Ovary (tissue), 3 donors: ENCODE data around the gene ZFHX2.

Experiments
- POLR2A ChIP-seq: fragments of 450-650 bp; IDR thresholded peaks from one replicate; pipeline ENCODE4 v1.6.1; 2017; ENCODE audit warnings: antibody characterized with exemption, mild to moderate bottlenecking, moderate library complexity
- TF ChIP-seq, protein P1 (sequence below), 3 donors: fragments of 450-650 bp in 2 of 3; fragments of 200-600 bp in 1 of 3; IDR thresholded peaks; one replicate each; pipeline versions ENCODE4 v1.5.1 to v1.8.0; 2016 to 2022; ENCODE audit warnings: antibody characterized with exemption in 3 of 3, mild to moderate bottlenecking in 1 of 3
- donor health status: DM: no; HTN: no; CAD: no.

DNA sequence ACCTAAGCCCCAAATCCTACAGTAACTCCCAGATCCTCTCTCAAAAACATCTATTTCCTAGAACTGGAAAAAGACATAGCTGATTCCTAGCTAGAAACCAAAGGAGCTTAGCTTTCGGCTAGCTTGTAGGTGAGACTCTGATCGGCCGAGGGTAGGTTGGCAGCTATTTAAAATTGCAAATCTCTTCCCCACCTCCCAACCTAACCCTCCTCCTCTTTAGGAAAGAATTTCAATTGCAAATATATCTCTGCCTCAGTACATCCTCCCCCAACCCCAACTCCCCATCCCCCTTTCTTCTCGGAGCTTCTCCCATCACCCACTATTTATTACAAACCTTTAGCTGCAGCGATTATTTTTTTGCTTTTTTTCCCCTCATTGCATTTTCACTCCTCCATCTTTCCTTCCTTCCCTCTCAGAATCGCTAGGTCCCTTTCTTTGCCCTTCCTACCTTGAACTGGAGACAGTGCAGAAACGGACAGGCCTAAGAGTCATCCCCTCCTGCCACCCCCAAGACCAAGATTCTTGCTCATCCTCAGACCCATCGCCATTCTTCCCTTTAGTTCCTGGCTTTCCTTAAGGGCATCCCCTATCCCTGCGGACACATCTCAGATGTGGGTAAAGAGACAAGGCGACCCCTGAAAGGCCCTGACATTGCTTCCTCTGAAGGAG is 13.4 kb downstream of the ZFHX2 start:
- TF ChIP-seq, protein P1, sequence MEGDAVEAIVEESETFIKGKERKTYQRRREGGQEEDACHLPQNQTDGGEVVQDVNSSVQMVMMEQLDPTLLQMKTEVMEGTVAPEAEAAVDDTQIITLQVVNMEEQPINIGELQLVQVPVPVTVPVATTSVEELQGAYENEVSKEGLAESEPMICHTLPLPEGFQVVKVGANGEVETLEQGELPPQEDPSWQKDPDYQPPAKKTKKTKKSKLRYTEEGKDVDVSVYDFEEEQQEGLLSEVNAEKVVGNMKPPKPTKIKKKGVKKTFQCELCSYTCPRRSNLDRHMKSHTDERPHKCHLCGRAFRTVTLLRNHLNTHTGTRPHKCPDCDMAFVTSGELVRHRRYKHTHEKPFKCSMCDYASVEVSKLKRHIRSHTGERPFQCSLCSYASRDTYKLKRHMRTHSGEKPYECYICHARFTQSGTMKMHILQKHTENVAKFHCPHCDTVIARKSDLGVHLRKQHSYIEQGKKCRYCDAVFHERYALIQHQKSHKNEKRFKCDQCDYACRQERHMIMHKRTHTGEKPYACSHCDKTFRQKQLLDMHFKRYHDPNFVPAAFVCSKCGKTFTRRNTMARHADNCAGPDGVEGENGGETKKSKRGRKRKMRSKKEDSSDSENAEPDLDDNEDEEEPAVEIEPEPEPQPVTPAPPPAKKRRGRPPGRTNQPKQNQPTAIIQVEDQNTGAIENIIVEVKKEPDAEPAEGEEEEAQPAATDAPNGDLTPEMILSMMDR (IDR thresholded peaks at IDR 0.05) = no peak
- TF ChIP-seq POLR2A = no peak
